Measurements from ENCODE around the gene PSD2. TPM values are rescaled to one million over a fixed set of nuclear protein-coding genes. Genes with fewer than 3 reads are reported as not detected.

PSD2 gene
- total RNA-seq, 2 experiments from 2014 or later, result not detected

DNA sequence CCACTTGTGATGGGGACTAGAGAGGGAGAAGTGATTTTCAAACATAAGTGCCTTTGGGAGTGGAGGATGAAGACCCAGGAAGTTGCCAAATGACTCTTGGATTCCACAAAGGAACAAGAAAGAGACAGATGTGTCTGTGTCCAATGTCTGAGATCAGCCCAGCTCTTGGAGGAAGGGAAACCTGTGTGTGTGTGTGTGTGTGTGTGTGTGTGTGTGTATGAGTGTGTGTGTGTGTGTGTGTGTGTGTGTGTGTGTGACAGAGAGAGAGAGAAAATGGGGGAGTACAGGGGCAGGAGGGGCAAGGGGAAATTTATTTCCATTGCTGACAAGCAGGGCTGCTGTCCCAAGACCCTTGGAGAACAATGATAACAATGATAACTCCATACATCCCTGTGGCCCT is 72.0 kb downstream of the PSD2 start:
- Mint-ChIP-seq H3K4me3 (no peak overlapping the region), H3K9me3 (no peaks in the 10 kb centered on the region), H3K36me3 (no peaks in the 10 kb centered on the region), H3K4me1 (ENCODE audit: low read depth) (no peaks in the 10 kb centered on the region), H3K27ac (no peak overlapping the region), H3K27me3 (peaks cover 2% of the 10 kb centered on the region)
- ChIA-PET POLR2A (no interaction called here), CTCF (interaction anchor here (0.7 to 10.1 kb wide), 4 partner anchors 20 to 101 kb away, joined by 3 to 137 read pairs (median 8); no protein-coding TSS in a partner anchor)
- no peak for DNase-seq
- intact Hi-C loops (cut with micrococcal nuclease), result no loop called here

GRCh38 chr5:139869042-139869790 is 73.6 kb downstream of the PSD2 start:
- no peaks in the 10 kb centered on the region for H3K4me1 Mint-ChIP-seq (ENCODE audit: low read depth)
- DNase-seq, result no peak
- no peaks in the 10 kb centered on the region for H3K36me3 Mint-ChIP-seq
- CTCF ChIA-PET, result no interaction called here
- H3K4me3 Mint-ChIP-seq, result no peak overlapping the region
- no peak overlapping the region for H3K27ac Mint-ChIP-seq
- POLR2A ChIA-PET, result no interaction called here
- no peaks in the 10 kb centered on the region for H3K9me3 Mint-ChIP-seq
- intact Hi-C loops (cut with micrococcal nuclease), result no loop called here
- peaks cover 4% of the 10 kb centered on the region for H3K27me3 Mint-ChIP-seq

DNA sequence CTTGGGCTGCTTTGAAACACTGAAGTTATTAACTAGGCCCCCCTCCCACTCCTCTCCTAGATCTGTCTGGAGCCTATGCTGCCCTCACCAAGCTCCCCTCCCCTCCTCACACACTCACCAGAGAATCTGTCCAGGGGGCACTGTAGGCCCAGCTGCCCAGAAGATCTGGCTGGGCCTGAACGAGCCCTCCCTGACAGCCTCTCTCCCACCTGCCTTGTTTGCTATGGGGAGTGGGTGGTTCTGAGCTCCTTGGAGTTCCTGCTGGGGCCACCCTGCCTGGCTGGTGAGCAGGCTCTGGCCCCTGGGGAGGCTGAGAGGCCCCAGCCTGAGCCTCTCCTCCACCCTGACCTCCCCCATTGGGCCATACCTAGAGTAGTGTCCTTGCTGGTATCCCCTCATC is 75.1 kb downstream of the PSD2 start:
- no peak overlapping the region for H3K4me3 Mint-ChIP-seq
- CTCF ChIA-PET, result no interaction called here
- intact Hi-C loops (cut with micrococcal nuclease), result no loop called here
- H3K4me1 Mint-ChIP-seq (ENCODE audit: low read depth), result no peaks in the 10 kb centered on the region
- DNase-seq, result no peak
- H3K9me3 Mint-ChIP-seq, result no peaks in the 10 kb centered on the region
- peaks cover 4% of the 10 kb centered on the region for H3K27me3 Mint-ChIP-seq
- POLR2A ChIA-PET, result no interaction called here
- no peaks in the 10 kb centered on the region for H3K36me3 Mint-ChIP-seq
- H3K27ac Mint-ChIP-seq, result no peak overlapping the region

- Mint-ChIP-seq H3K9me3 (no peaks in the 10 kb centered on the region), H3K4me1 (ENCODE audit: low read depth) (no peaks in the 10 kb centered on the region), H3K36me3 (no peaks in the 10 kb centered on the region), H3K27ac (no peak overlapping the region), H3K4me3 (no peak overlapping the region), H3K27me3 (peaks cover 6% of the 10 kb centered on the region)
- CTCF ChIA-PET, result interaction anchor here (1.0 to 1.9 kb wide), 3 partner anchors 9 to 98 kb away, joined by 3 to 14 read pairs (median 3); no protein-coding TSS in a partner anchor
- intact Hi-C loops (cut with micrococcal nuclease), result no loop called here
- no peak for DNase-seq
- POLR2A ChIA-PET, result no interaction called here
These were observed 76.0 kb downstream of the PSD2 start for GRCh38 chr5:139871614-139872013.

GRCh38 chr5:139872052-139872766 is 76.6 kb downstream of the PSD2 start:
- no peak overlapping the region for H3K27ac Mint-ChIP-seq
- no peak for DNase-seq
- H3K4me3 Mint-ChIP-seq, result no peak overlapping the region
- ChIA-PET POLR2A (interaction anchor here (0.6 kb wide), 1 partner anchor 25 kb away, joined by 4 read pairs; no protein-coding TSS in a partner anchor), CTCF (interaction anchor here (0.8 to 1.9 kb wide), 5 partner anchors 8 to 97 kb away, joined by 3 to 14 read pairs (median 3); no protein-coding TSS in a partner anchor)
- H3K4me1 Mint-ChIP-seq (ENCODE audit: low read depth), result no peaks in the 10 kb centered on the region
- no peaks in the 10 kb centered on the region for H3K36me3 Mint-ChIP-seq
- no peaks in the 10 kb centered on the region for H3K9me3 Mint-ChIP-seq
- intact Hi-C loops (cut with micrococcal nuclease), result no loop called here
- H3K27me3 Mint-ChIP-seq, result peaks cover 6% of the 10 kb centered on the region

DNA sequence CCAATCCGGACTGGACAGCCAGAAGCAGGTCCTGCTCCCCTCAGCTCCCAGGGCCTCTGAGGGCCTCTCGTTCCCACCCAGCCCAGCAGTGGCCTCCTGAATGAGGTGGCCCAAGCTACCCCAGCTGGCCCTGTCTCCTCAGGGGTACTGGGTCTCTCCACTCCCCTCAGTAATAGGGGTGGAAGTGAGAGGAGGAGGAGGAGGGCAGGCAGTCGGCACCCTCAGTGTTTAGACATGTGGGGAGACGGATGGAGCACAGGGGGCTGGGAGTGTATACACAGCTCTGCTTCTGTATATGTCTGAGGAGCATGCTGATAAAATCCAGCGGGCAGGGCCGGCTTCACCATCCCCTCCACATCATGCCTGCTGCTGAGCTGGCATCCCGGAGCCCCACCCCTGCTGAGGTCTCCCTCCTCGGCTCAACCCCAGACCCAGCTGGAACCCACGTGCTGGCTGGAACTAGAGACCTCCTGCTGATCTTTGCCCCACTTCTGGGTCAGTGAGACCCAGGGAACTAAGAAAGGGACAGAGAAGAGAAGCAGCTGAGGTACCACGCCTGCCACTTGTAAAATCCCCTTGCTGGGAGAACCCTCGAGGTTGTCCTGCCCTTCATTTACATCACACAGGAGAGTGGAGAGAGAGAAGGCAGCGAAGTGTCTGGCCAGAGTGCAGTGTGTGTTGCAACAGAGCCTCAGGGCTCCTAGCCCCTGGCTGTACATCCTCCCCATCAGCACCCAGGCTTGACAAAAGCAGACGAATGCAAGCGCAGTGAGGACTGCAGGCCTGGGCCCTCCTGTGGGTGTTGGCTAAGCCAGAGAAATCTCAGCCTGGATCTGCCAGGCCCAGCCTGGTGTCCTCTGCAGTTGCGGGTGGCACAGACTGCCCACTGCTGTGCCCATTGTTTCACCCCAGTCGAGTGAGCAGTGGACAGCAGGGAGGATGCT is 77.5 kb downstream of the PSD2 start:
- no peaks in the 10 kb centered on the region for H3K36me3 Mint-ChIP-seq
- H3K4me3 Mint-ChIP-seq, result no peak overlapping the region
- H3K9me3 Mint-ChIP-seq, result no peaks in the 10 kb centered on the region
- no peak for DNase-seq
- ChIA-PET CTCF (interaction anchor here (0.8 to 1.9 kb wide), 3 partner anchors 9 to 98 kb away, joined by 3 to 14 read pairs (median 3); no protein-coding TSS in a partner anchor), POLR2A (no interaction called here)
- no peaks in the 10 kb centered on the region for H3K4me1 Mint-ChIP-seq (ENCODE audit: low read depth)
- peaks cover 6% of the 10 kb centered on the region for H3K27me3 Mint-ChIP-seq
- no peak overlapping the region for H3K27ac Mint-ChIP-seq
- intact Hi-C loops (cut with micrococcal nuclease), result no loop called here

DNA sequence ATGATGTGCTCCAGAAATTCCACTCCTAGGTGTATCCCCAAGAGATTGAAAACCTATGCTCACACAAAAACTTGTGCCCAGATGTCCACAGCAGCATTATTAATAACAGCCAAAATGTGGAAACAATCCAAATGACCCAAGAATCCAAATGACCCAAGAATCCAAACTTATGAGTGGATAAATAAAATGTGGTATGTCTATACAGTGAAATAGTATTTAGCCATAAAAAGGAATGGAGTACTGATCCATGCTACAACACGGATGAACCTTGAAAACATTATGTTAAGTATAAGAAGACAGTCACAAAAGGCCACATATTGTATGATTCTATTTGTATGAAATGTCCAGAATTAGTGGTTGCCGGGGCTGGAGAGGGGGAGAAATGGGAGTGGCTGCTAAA is 80.3 kb downstream of the PSD2 start:
- CTCF ChIA-PET, result no interaction called here

GRCh38 chr5:139877129-139877597 is 81.6 kb downstream of the PSD2 start:
- DNase-seq, result no peak
- H3K27me3 Mint-ChIP-seq, result peaks cover 6% of the 10 kb centered on the region
- CTCF ChIA-PET, result interaction anchor here (0.9 to 1.0 kb wide), 3 partner anchors 90 to 112 kb away, joined by 3 to 5 read pairs (median 4); no protein-coding TSS in a partner anchor
- intact Hi-C loops (cut with micrococcal nuclease), result no loop called here
- no peaks in the 10 kb centered on the region for H3K9me3 Mint-ChIP-seq
- H3K4me1 Mint-ChIP-seq (ENCODE audit: low read depth), result no peaks in the 10 kb centered on the region
- POLR2A ChIA-PET, result no interaction called here
- H3K27ac Mint-ChIP-seq, result no peak overlapping the region
- no peak overlapping the region for H3K4me3 Mint-ChIP-seq
- no peaks in the 10 kb centered on the region for H3K36me3 Mint-ChIP-seq

More for the DNA sequence above, 80.3 kb downstream of the PSD2 start:
- intact Hi-C loops (cut with micrococcal nuclease), result no loop called here
- no peaks in the 10 kb centered on the region for H3K36me3 Mint-ChIP-seq
- POLR2A ChIA-PET, result no interaction called here
- H3K4me1 Mint-ChIP-seq (ENCODE audit: low read depth), result no peaks in the 10 kb centered on the region
- H3K27me3 Mint-ChIP-seq, result peaks cover 6% of the 10 kb centered on the region
- no peak overlapping the region for H3K4me3 Mint-ChIP-seq
- no peaks in the 10 kb centered on the region for H3K9me3 Mint-ChIP-seq
- H3K27ac Mint-ChIP-seq, result no peak overlapping the region
- DNase-seq, result no peak

- intact Hi-C loops (cut with micrococcal nuclease), result no loop called here
- Mint-ChIP-seq H3K27me3 (peaks cover 5% of the 10 kb centered on the region), H3K36me3 (no peaks in the 10 kb centered on the region), H3K4me1 (ENCODE audit: low read depth) (no peaks in the 10 kb centered on the region), H3K9me3 (no peaks in the 10 kb centered on the region), H3K27ac (no peak overlapping the region), H3K4me3 (no peak overlapping the region)
- POLR2A ChIA-PET, result no interaction called here
- CTCF ChIA-PET, result interaction anchor here (1.0 kb wide), 1 partner anchor 113 kb away, joined by 4 read pairs; no protein-coding TSS in a partner anchor
- DNase-seq, result no peak
These were observed 82.5 kb downstream of the PSD2 start for GRCh38 chr5:139878093-139878492.

- ChIA-PET CTCF (no interaction called here), POLR2A (no interaction called here)
- Mint-ChIP-seq H3K27ac (no peak overlapping the region), H3K4me3 (no peak overlapping the region), H3K9me3 (no peaks in the 10 kb centered on the region), H3K27me3 (peaks cover 2% of the 10 kb centered on the region), H3K36me3 (no peaks in the 10 kb centered on the region), H3K4me1 (ENCODE audit: low read depth) (no peaks in the 10 kb centered on the region)
- no peak for DNase-seq
- intact Hi-C loops (cut with micrococcal nuclease), result loop anchor here (5.0 kb wide), 1 partner anchor 87 kb away; no protein-coding TSS in a partner anchor
These were observed 85.0 kb downstream of the PSD2 start for GRCh38 chr5:139880416-139881142.

GRCh38 chr5:139881143-139881733 is 85.6 kb downstream of the PSD2 start:
- no peaks in the 10 kb centered on the region for H3K9me3 Mint-ChIP-seq
- POLR2A ChIA-PET, result no interaction called here
- H3K27me3 Mint-ChIP-seq, result peaks cover 2% of the 10 kb centered on the region
- H3K4me1 Mint-ChIP-seq (ENCODE audit: low read depth), result no peaks in the 10 kb centered on the region
- no peaks in the 10 kb centered on the region for H3K36me3 Mint-ChIP-seq
- no peak for DNase-seq
- no peak overlapping the region for H3K27ac Mint-ChIP-seq
- no peak overlapping the region for H3K4me3 Mint-ChIP-seq
- CTCF ChIA-PET, result interaction anchor here (1.0 kb wide), 1 partner anchor 87 kb away, joined by 7 read pairs; no protein-coding TSS in a partner anchor
- intact Hi-C loops (cut with micrococcal nuclease), result loop anchor here (5.0 kb wide), 1 partner anchor 86 kb away; no protein-coding TSS in a partner anchor
